ENCODE measurements around the gene FANCD2. TPM values are rescaled to one million over a fixed set of nuclear protein-coding genes. Genes with fewer than 3 reads are reported as not detected.

FANCD2 gene
- polyA plus RNA-seq, 1 donor from 2014 or later = 3.3 TPM

- no peak overlapping the region for H3K9ac ChIP-seq (ENCODE audit: low read length)
- no peaks in the 10 kb centered on the region for H4K20me1 ChIP-seq (ENCODE audit: insufficient read depth)
Measured at GRCh38 chr3:10145685-10146084, 119.4 kb downstream of the FANCD2 start.

GRCh38 chr3:10149226-10149625, 123.0 kb downstream of the FANCD2 start:
- Histone ChIP-seq H3K9ac (ENCODE audit: low read length) (no peak overlapping the region), H3K36me3 (ENCODE audit: insufficient read depth, low read length) (peaks cover 12% of the 10 kb centered on the region), H3K27ac (ENCODE audit: low read length) (no peak overlapping the region)

More at GRCh38 chr3:10145685-10146084, 119.4 kb downstream of the FANCD2 start:
- Histone ChIP-seq H3K79me2 (replicated peaks; ENCODE audit: insufficient read depth, low read length) (peaks cover 24% of the 10 kb centered on the region), H3K4me3 (ENCODE audit: low read length) (no peak overlapping the region), H2AFZ (ENCODE audit: low read depth, low read length) (no peak overlapping the region), H3K27ac (ENCODE audit: low read length) (no peak overlapping the region), H3K9me2 (ENCODE audit: insufficient read depth, low read length) (no peaks in the 10 kb centered on the region), H3K36me3 (ENCODE audit: insufficient read depth, low read length) (peaks cover 12% of the 10 kb centered on the region), H3K4me2 (ENCODE audit: low read length) (no peak overlapping the region), H3K27me3 (ENCODE audit: insufficient read depth, low read depth, low read length) (no peaks in the 10 kb centered on the region), H3F3A (ENCODE audit: insufficient read depth, low read length, poor library complexity, severe bottlenecking) (peaks cover 5% of the 10 kb centered on the region), H3K9me3 (ENCODE audit: low read length) (no peaks in the 10 kb centered on the region)
- TF ChIP-seq RAD21 (conservative IDR thresholded peaks at IDR 0.05) = no peak
- no peak for TF ChIP-seq EP300 (conservative IDR thresholded peaks at IDR 0.05; ENCODE audit: poor library complexity, severe bottlenecking)
- no peak for TF ChIP-seq EZH2 (IDR thresholded peaks at IDR 0.05; ENCODE audit: borderline replicate concordance, insufficient read depth, low read length, poor library complexity, severe bottlenecking)
- no peak for TF ChIP-seq MXI1 (conservative IDR thresholded peaks at IDR 0.05; ENCODE audit: poor library complexity, severe bottlenecking)
- no peak for TF ChIP-seq TAF1 (IDR thresholded peaks at IDR 0.05; ENCODE audit: low read depth)
- TF ChIP-seq POLR2AphosphoS5 (IDR thresholded peaks at IDR 0.05) = no peak
- no peak for TF ChIP-seq SMC3 (conservative IDR thresholded peaks at IDR 0.05; ENCODE audit: poor library complexity)

More at GRCh38 chr3:10149226-10149625, 123.0 kb downstream of the FANCD2 start:
- no peaks in the 10 kb centered on the region for H4K20me1 ChIP-seq (ENCODE audit: insufficient read depth)
- no peak overlapping the region for H2AFZ ChIP-seq (ENCODE audit: low read depth, low read length)
- no peaks in the 10 kb centered on the region for H3K9me3 ChIP-seq (ENCODE audit: low read length)
- H3K79me2 ChIP-seq (replicated peaks; ENCODE audit: insufficient read depth, low read length) = peaks cover 7% of the 10 kb centered on the region
- H3F3A ChIP-seq (ENCODE audit: insufficient read depth, low read length, poor library complexity, severe bottlenecking) = no peaks in the 10 kb centered on the region
- H3K27me3 ChIP-seq (ENCODE audit: insufficient read depth, low read depth, low read length) = no peaks in the 10 kb centered on the region
- H3K9me2 ChIP-seq (ENCODE audit: insufficient read depth, low read length) = no peaks in the 10 kb centered on the region
- no peak for TF ChIP-seq REST (IDR thresholded peaks at IDR 0.05; ENCODE audit: borderline replicate concordance)
- no peak for TF ChIP-seq SMC3 (conservative IDR thresholded peaks at IDR 0.05; ENCODE audit: poor library complexity)
- TF ChIP-seq EZH2 (IDR thresholded peaks at IDR 0.05; ENCODE audit: borderline replicate concordance, insufficient read depth, low read length, poor library complexity, severe bottlenecking) = no peak
- TF ChIP-seq TAF1 (IDR thresholded peaks at IDR 0.05; ENCODE audit: low read depth) = no peak
- H3K4me2 ChIP-seq (ENCODE audit: low read length) = no peak overlapping the region
- H3K4me3 ChIP-seq (ENCODE audit: low read length) = no peak overlapping the region
